Measurements from ENCODE around the gene MSI2.

Gene MSI2

DNA sequence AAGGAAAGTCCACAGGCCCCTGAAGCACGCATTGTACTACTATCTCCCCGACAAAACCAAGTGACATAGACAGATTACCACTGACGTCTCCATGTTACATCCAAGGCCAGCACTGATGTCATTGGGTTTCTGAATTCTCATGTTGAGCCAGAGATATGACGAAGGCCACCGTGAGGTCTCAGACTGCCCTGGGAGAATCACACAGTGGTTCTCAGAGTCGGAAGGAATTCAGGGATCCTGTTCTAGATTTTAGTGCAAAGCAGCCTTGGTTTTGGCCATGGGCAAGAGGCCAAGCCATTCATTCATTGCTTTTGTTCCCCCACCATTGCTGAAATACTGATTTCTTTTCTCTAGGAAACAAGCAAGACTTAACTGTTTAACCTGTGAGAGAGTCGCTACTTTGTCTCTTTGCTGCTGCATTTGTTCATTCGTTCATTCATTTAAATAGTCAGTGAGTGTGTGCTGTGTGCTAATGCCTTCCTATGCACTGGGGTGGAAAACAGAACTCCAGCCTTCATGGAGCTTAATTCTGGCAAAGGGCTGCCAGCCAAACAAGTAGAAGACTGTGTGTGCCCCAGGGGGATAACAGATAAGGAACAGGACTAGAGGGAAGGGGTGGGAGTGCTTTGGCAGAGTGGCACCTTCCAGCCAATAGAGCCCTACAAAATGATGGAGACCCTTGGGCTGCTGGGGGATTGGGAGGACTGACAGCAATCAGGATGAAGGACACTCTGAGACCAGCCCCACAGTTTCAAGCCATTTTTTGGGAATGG, 222.3 kb downstream of the MSI2 start:
- Histone ChIP-seq H3K27ac (ENCODE audit: low read depth, low read length) (no peak overlapping the region), H3F3A (ENCODE audit: control insufficient read depth, insufficient read depth) (no peaks in the 10 kb centered on the region), H3K4me2 (ENCODE audit: low read length) (no peak overlapping the region), H4K20me1 (ENCODE audit: control insufficient read depth, insufficient read depth, low read depth, low read length) (peaks cover 4% of the 10 kb centered on the region; the same call in 1 of the 2 replicates), H3K4me1 (ENCODE audit: control insufficient read depth, low read length) (no peaks in the 10 kb centered on the region; the same call in 1 of the 2 replicates), H3K79me2 (ENCODE audit: control insufficient read depth, low read length) (peaks cover 5% of the 10 kb centered on the region), H3K9me2 (replicated peaks; ENCODE audit: control insufficient read depth, low read length) (no peaks in the 10 kb centered on the region), H3K36me3 (ENCODE audit: control insufficient read depth, low read length) (peaks cover 11% of the 10 kb centered on the region; the same call in 1 of the 2 replicates), H3K9me3 (ENCODE audit: control insufficient read depth, insufficient read depth, low read length) (no peaks in the 10 kb centered on the region), H3K27me3 (ENCODE audit: control insufficient read depth, low read length) (no peaks in the 10 kb centered on the region), H3K4me3 (ENCODE audit: low read length) (no peak overlapping the region)
- TF ChIP-seq EZH2phosphoT487 (IDR thresholded peaks at IDR 0.05; ENCODE audit: borderline replicate concordance, low read length): no peak
- TF ChIP-seq, protein P1, sequence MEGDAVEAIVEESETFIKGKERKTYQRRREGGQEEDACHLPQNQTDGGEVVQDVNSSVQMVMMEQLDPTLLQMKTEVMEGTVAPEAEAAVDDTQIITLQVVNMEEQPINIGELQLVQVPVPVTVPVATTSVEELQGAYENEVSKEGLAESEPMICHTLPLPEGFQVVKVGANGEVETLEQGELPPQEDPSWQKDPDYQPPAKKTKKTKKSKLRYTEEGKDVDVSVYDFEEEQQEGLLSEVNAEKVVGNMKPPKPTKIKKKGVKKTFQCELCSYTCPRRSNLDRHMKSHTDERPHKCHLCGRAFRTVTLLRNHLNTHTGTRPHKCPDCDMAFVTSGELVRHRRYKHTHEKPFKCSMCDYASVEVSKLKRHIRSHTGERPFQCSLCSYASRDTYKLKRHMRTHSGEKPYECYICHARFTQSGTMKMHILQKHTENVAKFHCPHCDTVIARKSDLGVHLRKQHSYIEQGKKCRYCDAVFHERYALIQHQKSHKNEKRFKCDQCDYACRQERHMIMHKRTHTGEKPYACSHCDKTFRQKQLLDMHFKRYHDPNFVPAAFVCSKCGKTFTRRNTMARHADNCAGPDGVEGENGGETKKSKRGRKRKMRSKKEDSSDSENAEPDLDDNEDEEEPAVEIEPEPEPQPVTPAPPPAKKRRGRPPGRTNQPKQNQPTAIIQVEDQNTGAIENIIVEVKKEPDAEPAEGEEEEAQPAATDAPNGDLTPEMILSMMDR (IDR thresholded peaks at IDR 0.05; ENCODE audit: low read depth, low read length, poor library complexity, severe bottlenecking): no peak

DNA sequence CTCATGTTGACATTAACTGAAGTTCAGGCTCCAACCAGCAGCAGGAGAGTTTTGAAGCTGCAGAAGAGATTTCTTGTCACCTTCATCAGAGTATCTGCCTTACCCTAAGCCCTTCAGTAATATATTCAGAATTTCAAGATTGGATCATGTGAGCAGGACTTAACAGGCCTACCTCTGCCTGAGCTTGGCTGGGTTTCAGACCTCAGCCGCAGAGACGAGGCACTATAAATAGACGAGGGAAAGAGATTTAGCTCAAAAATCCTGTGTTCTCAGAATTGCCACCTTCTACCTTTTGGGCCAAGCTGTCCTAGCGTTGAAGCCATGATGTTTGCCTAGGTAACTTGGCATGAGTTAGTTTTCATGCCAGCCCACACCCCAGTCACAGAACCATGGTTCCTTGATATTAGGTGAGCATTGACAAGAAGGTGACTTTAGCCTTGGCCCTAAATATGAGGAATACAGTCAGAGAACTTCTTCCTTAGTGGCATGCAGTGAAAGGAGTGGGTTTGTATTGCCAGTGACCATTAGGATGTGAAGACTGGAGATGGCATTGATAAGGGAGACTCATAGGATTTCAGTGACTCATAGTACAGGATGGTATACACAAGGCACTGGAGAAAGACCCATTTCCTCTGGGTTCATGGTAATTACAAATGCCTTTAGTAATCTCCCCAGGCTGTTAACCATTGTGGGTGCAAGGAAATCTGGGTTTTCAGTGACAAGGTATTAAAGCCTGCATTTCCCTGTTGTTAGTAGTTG, 224.3 kb downstream of the MSI2 start:
- Histone ChIP-seq H3F3A (ENCODE audit: control insufficient read depth, insufficient read depth) (no peaks in the 10 kb centered on the region), H3K79me2 (ENCODE audit: control insufficient read depth, low read length) (peaks cover 23% of the 10 kb centered on the region), H3K9me2 (replicated peaks; ENCODE audit: control insufficient read depth, low read length) (no peaks in the 10 kb centered on the region), H3K9me3 (ENCODE audit: control insufficient read depth, insufficient read depth, low read length) (no peaks in the 10 kb centered on the region), H3K4me2 (ENCODE audit: low read length) (no peak overlapping the region), H3K27ac (ENCODE audit: low read depth, low read length) (no peak overlapping the region), H3K4me3 (ENCODE audit: low read length) (no peak overlapping the region), H3K4me1 (ENCODE audit: control insufficient read depth, low read length) (peaks cover 19% of the 10 kb centered on the region), H4K20me1 (ENCODE audit: control insufficient read depth, insufficient read depth, low read depth, low read length) (peaks cover 4% of the 10 kb centered on the region; the same call in 1 of the 2 replicates), H3K27me3 (ENCODE audit: control insufficient read depth, low read length) (no peaks in the 10 kb centered on the region), H3K36me3 (ENCODE audit: control insufficient read depth, low read length) (peaks cover 11% of the 10 kb centered on the region; the same call in 1 of the 2 replicates)
- TF ChIP-seq, protein P1 (IDR thresholded peaks at IDR 0.05; ENCODE audit: low read depth, low read length, poor library complexity, severe bottlenecking): no peak
- TF ChIP-seq EZH2phosphoT487 (IDR thresholded peaks at IDR 0.05; ENCODE audit: borderline replicate concordance, low read length): no peak

DNA sequence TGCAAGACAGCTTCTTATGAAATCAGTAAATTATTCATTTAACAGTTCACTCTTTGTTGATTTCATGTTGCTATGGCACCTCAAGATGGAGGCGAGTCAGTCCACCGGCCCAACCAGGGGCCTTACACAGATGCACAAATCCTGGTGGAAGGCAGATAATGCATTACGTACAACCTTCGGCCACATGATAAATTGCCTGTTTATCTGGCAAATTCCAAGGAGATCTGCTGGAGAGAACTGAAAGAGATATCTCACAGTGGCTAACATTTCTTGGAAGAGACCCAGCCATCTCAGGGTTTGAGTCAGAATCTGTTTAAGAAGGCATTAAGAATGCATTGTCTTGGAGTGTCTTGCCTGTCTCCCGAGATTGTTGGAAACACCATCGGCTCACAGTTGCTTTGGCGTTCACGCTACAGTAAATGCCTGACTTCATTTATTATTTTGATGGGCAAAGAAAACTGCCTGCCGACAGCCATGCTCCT, 225.6 kb downstream of the MSI2 start:
- H3K36me3 ChIP-seq (ENCODE audit: control insufficient read depth, low read length): peaks cover 11% of the 10 kb centered on the region; the same call in 1 of the 2 replicates
- peaks cover 35% of the 10 kb centered on the region for H3K79me2 ChIP-seq (ENCODE audit: control insufficient read depth, low read length)
- no peak overlapping the region for H3K27ac ChIP-seq (ENCODE audit: low read depth, low read length)
- H3K9me3 ChIP-seq (ENCODE audit: control insufficient read depth, insufficient read depth, low read length): no peaks in the 10 kb centered on the region
- H3K4me1 ChIP-seq (ENCODE audit: control insufficient read depth, low read length): peaks cover 33% of the 10 kb centered on the region
- TF ChIP-seq EZH2phosphoT487 (IDR thresholded peaks at IDR 0.05; ENCODE audit: borderline replicate concordance, low read length): no peak
- TF ChIP-seq, protein P1 (IDR thresholded peaks at IDR 0.05; ENCODE audit: low read depth, low read length, poor library complexity, severe bottlenecking): no peak
- peaks cover 4% of the 10 kb centered on the region; the same call in 1 of the 2 replicates for H4K20me1 ChIP-seq (ENCODE audit: control insufficient read depth, insufficient read depth, low read depth, low read length)
- no peak overlapping the region for H3K4me3 ChIP-seq (ENCODE audit: low read length)
- H3F3A ChIP-seq (ENCODE audit: control insufficient read depth, insufficient read depth): no peaks in the 10 kb centered on the region
- no peak overlapping the region for H3K4me2 ChIP-seq (ENCODE audit: low read length)
- no peaks in the 10 kb centered on the region for H3K9me2 ChIP-seq (replicated peaks; ENCODE audit: control insufficient read depth, low read length)
- no peaks in the 10 kb centered on the region for H3K27me3 ChIP-seq (ENCODE audit: control insufficient read depth, low read length)

Data from DOHH2 (cell line).